IMR-90 (cell line): Measurements from ENCODE around the gene EXOC2.
A peak's percentile ranks its signal among the peaks of the same experiment; 100 is the strongest.

Source experiments
- BHLHE40 ChIP-seq: fragments of 150-350 bp; IDR thresholded peaks from 2 replicates; pipeline ENCODE4 v1.6.1; 2016; ENCODE audit warnings: mild to moderate bottlenecking, low read depth, low read length
- CEBPB ChIP-seq: IDR thresholded peaks from 2 replicates; pipeline ENCODE4 v1.6.1; 2012; ENCODE audit warnings: low read depth, low read length, improper control_type of control experiment
- CHD1 ChIP-seq: IDR thresholded peaks from 2 replicates; pipeline ENCODE4 v1.6.1; 2012; ENCODE audit warnings: low read depth, low read length, improper control_type of control experiment
- ELK1 ChIP-seq: fragments of 150-350 bp; IDR thresholded peaks from 2 replicates; pipeline ENCODE4 v1.6.1; 2016; ENCODE audit warnings: low read depth, mild to moderate bottlenecking, low read length, moderate library complexity, borderline replicate concordance
- FOS ChIP-seq: fragments of 150-350 bp; IDR thresholded peaks from 2 replicates; pipeline ENCODE4 v1.6.1; 2016; ENCODE audit warnings: low read depth, low read length
- MAFK ChIP-seq: IDR thresholded peaks from 2 replicates; pipeline ENCODE4 v1.6.1; 2012; ENCODE audit warnings: low read depth, low read length, improper control_type of control experiment
- MAZ ChIP-seq: IDR thresholded peaks from 2 replicates; pipeline ENCODE4 v1.6.1; 2012; ENCODE audit warnings: low read depth, mild to moderate bottlenecking, low read length, improper control_type of control experiment, moderate library complexity, borderline replicate concordance
- MXI1 ChIP-seq: IDR thresholded peaks from 2 replicates; pipeline ENCODE4 v1.6.1; 2012; ENCODE audit warnings: low read depth, mild to moderate bottlenecking, low read length, moderate library complexity, borderline replicate concordance
- POLR2A ChIP-seq: IDR thresholded peaks from 2 replicates; pipeline ENCODE4 v1.6.1; 2012; ENCODE audit warnings: mild to moderate bottlenecking, low read depth, low read length
- RAD21 ChIP-seq: IDR thresholded peaks from 2 replicates; pipeline ENCODE4 v1.6.1; 2012; ENCODE audit warnings: low read length, improper control_type of control experiment
- RCOR1 ChIP-seq: IDR thresholded peaks from 2 replicates; pipeline ENCODE4 v1.6.1; 2012; ENCODE audit warnings: mild to moderate bottlenecking, low read length, improper control_type of control experiment; ENCODE audit not compliant: insufficient replicate concordance
- RFX5 ChIP-seq: IDR thresholded peaks from 2 replicates; pipeline ENCODE4 v1.8.0; 2012; ENCODE audit warnings: low read depth, mild to moderate bottlenecking, low read length, moderate library complexity
- TF ChIP-seq, protein P1 (sequence below): conservative IDR thresholded peaks from 2 replicates; pipeline ENCODE4 v1.5.1; 2012; ENCODE audit warnings: mild to moderate bottlenecking, low read depth, low read length, improper control_type of control experiment
- TF ChIP-seq, protein P2 (sequence below): fragments of 150-350 bp; IDR thresholded peaks from 2 replicates; pipeline ENCODE4 v1.6.1; 2017; ENCODE audit warnings: mild to moderate bottlenecking, antibody characterized with exemption, low read length, low read depth

GRCh38 chr6:624979-625378 is 68.0 kb downstream of the EXOC2 start:
- TF ChIP-seq, protein P1, sequence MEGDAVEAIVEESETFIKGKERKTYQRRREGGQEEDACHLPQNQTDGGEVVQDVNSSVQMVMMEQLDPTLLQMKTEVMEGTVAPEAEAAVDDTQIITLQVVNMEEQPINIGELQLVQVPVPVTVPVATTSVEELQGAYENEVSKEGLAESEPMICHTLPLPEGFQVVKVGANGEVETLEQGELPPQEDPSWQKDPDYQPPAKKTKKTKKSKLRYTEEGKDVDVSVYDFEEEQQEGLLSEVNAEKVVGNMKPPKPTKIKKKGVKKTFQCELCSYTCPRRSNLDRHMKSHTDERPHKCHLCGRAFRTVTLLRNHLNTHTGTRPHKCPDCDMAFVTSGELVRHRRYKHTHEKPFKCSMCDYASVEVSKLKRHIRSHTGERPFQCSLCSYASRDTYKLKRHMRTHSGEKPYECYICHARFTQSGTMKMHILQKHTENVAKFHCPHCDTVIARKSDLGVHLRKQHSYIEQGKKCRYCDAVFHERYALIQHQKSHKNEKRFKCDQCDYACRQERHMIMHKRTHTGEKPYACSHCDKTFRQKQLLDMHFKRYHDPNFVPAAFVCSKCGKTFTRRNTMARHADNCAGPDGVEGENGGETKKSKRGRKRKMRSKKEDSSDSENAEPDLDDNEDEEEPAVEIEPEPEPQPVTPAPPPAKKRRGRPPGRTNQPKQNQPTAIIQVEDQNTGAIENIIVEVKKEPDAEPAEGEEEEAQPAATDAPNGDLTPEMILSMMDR = peak; percentile 43
- no peak for TF ChIP-seq CEBPB
- TF ChIP-seq POLR2A = no peak
- TF ChIP-seq FOS = no peak
- TF ChIP-seq RAD21 = peak; percentile 53
- no peak for TF ChIP-seq MAZ
- TF ChIP-seq RCOR1 = no peak
- peak; percentile 14; the same call in 1 of the 2 replicates for TF ChIP-seq BHLHE40
- TF ChIP-seq, protein P2, sequence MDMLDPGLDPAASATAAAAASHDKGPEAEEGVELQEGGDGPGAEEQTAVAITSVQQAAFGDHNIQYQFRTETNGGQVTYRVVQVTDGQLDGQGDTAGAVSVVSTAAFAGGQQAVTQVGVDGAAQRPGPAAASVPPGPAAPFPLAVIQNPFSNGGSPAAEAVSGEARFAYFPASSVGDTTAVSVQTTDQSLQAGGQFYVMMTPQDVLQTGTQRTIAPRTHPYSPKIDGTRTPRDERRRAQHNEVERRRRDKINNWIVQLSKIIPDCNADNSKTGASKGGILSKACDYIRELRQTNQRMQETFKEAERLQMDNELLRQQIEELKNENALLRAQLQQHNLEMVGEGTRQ = no peak
- no peak for TF ChIP-seq CHD1
- TF ChIP-seq RFX5 = no peak
- TF ChIP-seq MAFK = no peak
- TF ChIP-seq MXI1 = no peak
- TF ChIP-seq ELK1 = no peak
